H9 (cell line): ENCODE results near the gene LDB2. TPM values are rescaled to one million over a fixed set of nuclear protein-coding genes. Genes with fewer than 3 reads are reported as not detected.

Source experiments
- DNase-seq: peaks from one replicate; pipeline ENCODE4 v3.0.0-alpha.2; 2017
- H2AFZ ChIP-seq: one replicate; pipeline ENCODE4 v1.6.1; 2013; ENCODE audit warnings: mild to moderate bottlenecking, low read length, control low read depth, moderate library complexity
- H2AK5ac ChIP-seq: 2 replicates; pipeline ENCODE4 v1.6.1; 2013; ENCODE audit warnings: low read length, control low read depth, mixed read lengths; ENCODE audit not compliant: insufficient read length
- H2BK120ac ChIP-seq: one replicate; pipeline ENCODE4 v1.6.1; 2013; ENCODE audit warnings: low read depth, mild to moderate bottlenecking, low read length, control low read depth, inconsistent platforms; ENCODE audit not compliant: poor library complexity, severe bottlenecking
- H2BK12ac ChIP-seq: 2 replicates; pipeline ENCODE4 v1.6.1; 2013; ENCODE audit warnings: low read length, control low read depth, mixed read lengths, low read depth; ENCODE audit not compliant: insufficient read length
- H2BK15ac ChIP-seq: 2 replicates; pipeline ENCODE4 v1.6.1; 2013; ENCODE audit warnings: low read depth, low read length, control low read depth
- H2BK20ac ChIP-seq: one replicate; pipeline ENCODE4 v1.6.1; 2013; ENCODE audit warnings: low read depth, mild to moderate bottlenecking, low read length, control low read depth, inconsistent platforms; ENCODE audit not compliant: poor library complexity, severe bottlenecking
- H2BK5ac ChIP-seq: 2 replicates; pipeline ENCODE4 v1.6.1; 2013; ENCODE audit warnings: low read length, control low read depth, mixed read lengths; ENCODE audit not compliant: insufficient read length
- H3K14ac ChIP-seq: 2 replicates; pipeline ENCODE4 v1.6.1; 2013; ENCODE audit warnings: low read length, control low read depth; ENCODE audit not compliant: insufficient read depth
- H3K18ac ChIP-seq: 2 replicates; pipeline ENCODE4 v1.6.1; 2013; ENCODE audit warnings: low read depth, mild to moderate bottlenecking, mixed read lengths, low read length, control low read depth; ENCODE audit not compliant: insufficient read length
- H3K23ac ChIP-seq: 2 replicates; pipeline ENCODE4 v1.6.1; 2013; ENCODE audit warnings: low read length, control low read depth, mixed read lengths, low read depth; ENCODE audit not compliant: insufficient read length
- H3K23me2 ChIP-seq: 2 replicates; pipeline ENCODE4 v1.6.1; 2013; ENCODE audit warnings: low read depth, mild to moderate bottlenecking, mixed read lengths, low read length, control low read depth; ENCODE audit not compliant: insufficient read length, poor library complexity, severe bottlenecking
- H3K27ac ChIP-seq: 2 replicates; pipeline ENCODE4 v1.5.1; 2013; ENCODE audit warnings: low read length, control low read depth, mixed read lengths, low read depth; ENCODE audit not compliant: insufficient read length
- H3K27me3 ChIP-seq: 2 replicates; pipeline ENCODE4 v1.6.1; 2013; ENCODE audit warnings: low read length, control low read depth, inconsistent platforms; ENCODE audit not compliant: insufficient read depth
- H3K4ac ChIP-seq: 2 replicates; pipeline ENCODE4 v1.6.1; 2013; ENCODE audit warnings: low read depth, mild to moderate bottlenecking, control low read depth, inconsistent platforms, low read length, moderate library complexity
- H3K4me1 ChIP-seq: 2 replicates; pipeline ENCODE4 v1.6.1; 2013; ENCODE audit warnings: low read length, control low read depth, inconsistent platforms; ENCODE audit not compliant: insufficient read depth
- H3K4me2 ChIP-seq: 2 replicates; pipeline ENCODE4 v1.6.1; 2013; ENCODE audit warnings: low read length, control low read depth, mixed read lengths; ENCODE audit not compliant: insufficient read length, insufficient read depth
- H3K56ac ChIP-seq: 2 replicates; pipeline ENCODE4 v1.6.1; 2013; ENCODE audit warnings: low read depth, mild to moderate bottlenecking, mixed read lengths, low read length, control low read depth; ENCODE audit not compliant: insufficient read length
- H3K79me1 ChIP-seq: 2 replicates; pipeline ENCODE4 v1.6.1; 2013; ENCODE audit warnings: low read depth, mild to moderate bottlenecking, moderate library complexity, low read length, control low read depth, inconsistent platforms; ENCODE audit not compliant: insufficient read depth, poor library complexity, severe bottlenecking
- H3K79me2 ChIP-seq: 2 replicates; pipeline ENCODE4 v1.6.1; 2013; ENCODE audit warnings: low read length, control low read depth, inconsistent platforms; ENCODE audit not compliant: insufficient read depth
- H3K9ac ChIP-seq: 2 replicates; pipeline ENCODE4 v1.6.1; 2013; ENCODE audit warnings: low read length, control low read depth, mixed read lengths; ENCODE audit not compliant: insufficient read length; ENCODE audit errors: extremely low read depth
- H3K9me3 ChIP-seq: one replicate; pipeline ENCODE4 v1.6.1; 2013; ENCODE audit warnings: low read depth, low read length, inconsistent platforms; ENCODE audit not compliant: control insufficient read depth
- H3T11ph ChIP-seq: one replicate; pipeline ENCODE4 v1.6.1; 2013; ENCODE audit warnings: mild to moderate bottlenecking, low read length, control low read depth, inconsistent platforms
- H4K20me1 ChIP-seq: one replicate; pipeline ENCODE4 v1.6.1; 2013; ENCODE audit not compliant: control insufficient read depth, insufficient read length, insufficient read depth
- H4K5ac ChIP-seq: 2 replicates; pipeline ENCODE4 v1.6.1; 2013; ENCODE audit warnings: low read depth, mild to moderate bottlenecking, mixed read lengths, low read length, control low read depth; ENCODE audit not compliant: insufficient read length
- H4K8ac ChIP-seq: replicated peaks from 2 replicates; pipeline ENCODE4 v1.6.1; 2013; ENCODE audit warnings: low read length, control low read depth, mixed read lengths, low read depth; ENCODE audit not compliant: insufficient read length
- H4K91ac ChIP-seq: 2 replicates; pipeline ENCODE4 v1.6.1; 2013; ENCODE audit warnings: low read depth, mild to moderate bottlenecking, moderate library complexity, mixed read lengths, low read length, control low read depth; ENCODE audit not compliant: insufficient read length
- H3K27ac Mint-ChIP-seq, 3 experiments: 2 replicates in 2 of 3; 3 replicates in 1 of 3; pipeline ENCODE4 v1.8.0; 2020 to 2021; ENCODE audit warnings: mixed read lengths in 3 of 3, mild to moderate bottlenecking in 1 of 3, moderate library complexity in 1 of 3
- H3K27me3 Mint-ChIP-seq: 2 replicates; pipeline ENCODE4 v1.8.0; 2021; ENCODE audit warnings: low read depth, mild to moderate bottlenecking, moderate library complexity, mixed read lengths
- H3K36me3 Mint-ChIP-seq, 3 experiments: 2 replicates in 2 of 3; 3 replicates in 1 of 3; pipeline ENCODE4 v1.8.0; 2020 to 2021; ENCODE audit warnings: low read depth in 3 of 3, mixed read lengths in 3 of 3; ENCODE audit not compliant: insufficient read depth in 1 of 3
- H3K4me1 Mint-ChIP-seq, 2 experiments: 2 replicates each; pipeline ENCODE4 v1.8.0; 2020; ENCODE audit warnings: mixed read lengths in 2 of 2
- H3K4me3 Mint-ChIP-seq, 2 experiments: 2 replicates in 1 of 2; 3 replicates in 1 of 2; pipeline ENCODE4 v1.8.0; 2020 to 2021; ENCODE audit warnings: mild to moderate bottlenecking in 2 of 2, mixed read lengths in 2 of 2, moderate library complexity in 1 of 2
- H3K9me3 Mint-ChIP-seq, 2 experiments: 2 replicates in 1 of 2; 3 replicates in 1 of 2; pipeline ENCODE4 v1.8.0; 2020; ENCODE audit warnings: mild to moderate bottlenecking in 2 of 2, mixed read lengths in 2 of 2, moderate library complexity in 1 of 2
- WGBS: extraction: QIAGEN DNeasy Blood & Tissue Kit; methylation state at CpG from one replicate; pipeline ENCODE4 v1.1.7; 2013; ENCODE audit warnings: missing lambda C conversion rate, low lambda C conversion rate, mixed read lengths; ENCODE audit not compliant: insufficient read length; ENCODE audit errors: extremely low coverage; 5-methylcytosine and 5-hydroxymethylcytosine counted together
- total RNA-seq: library from RNA; stranded (reverse); gene quantifications from 2 replicates; pipeline ENCODE4 v1.2.1, GENCODE V29; 2021
- TF ChIP-seq, protein P1 (sequence below): fragments of 200-600 bp; sonication (generic); conservative IDR thresholded peaks from 3 replicates; pipeline ENCODE4 v1.8.0; 2021; ENCODE audit warnings: antibody characterized with exemption, mild to moderate bottlenecking

LDB2 gene
- total RNA-seq, 1 experiment from 2014 or later, result 22.5 TPM

DNA sequence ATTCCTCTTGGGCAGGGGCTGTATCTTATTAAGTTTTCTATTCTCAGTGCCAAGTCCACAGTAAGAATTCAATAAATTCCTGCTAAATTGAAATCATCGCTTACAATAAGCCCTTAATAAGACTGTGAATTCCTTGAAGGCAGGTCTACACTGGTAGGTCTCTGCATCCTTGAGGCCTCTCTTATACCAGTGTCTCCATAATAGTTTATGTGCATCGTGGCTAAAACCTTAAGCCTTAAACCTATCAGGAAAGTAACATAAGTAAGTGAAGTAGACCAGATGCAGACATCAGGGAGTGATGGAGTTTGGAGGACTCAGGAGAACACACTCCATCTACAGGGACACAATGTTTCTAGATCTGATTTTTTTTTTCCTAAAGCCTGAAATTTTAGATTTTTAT lies 240.3 kb downstream of the LDB2 start:
- Mint-ChIP-seq H3K27ac (no peak overlapping the region), H3K4me1 (peaks cover 13 to 18% of the 10 kb centered on the region in 2 experiments), H3K9me3 (peaks cover 0 to 3% of the 10 kb centered on the region in 2 experiments; a peak in 1 of 5 replicates), H3K36me3 (peaks cover 7 to 8% (median 7%) of the 10 kb centered on the region in 3 experiments), H3K27me3 (no peaks in the 10 kb centered on the region), H3K4me3 (no peak overlapping the region)
- WGBS, result no CpG with 5 or more reads among the region's 2 CpGs
- Histone ChIP-seq H2BK20ac (no peak overlapping the region), H3K9ac (no peak overlapping the region), H3K14ac (no peak overlapping the region), H3K23me2 (no peaks in the 10 kb centered on the region), H2BK15ac (no peak overlapping the region), H4K91ac (no peak overlapping the region), H3K27ac (no peak overlapping the region), H2AK5ac (no peak overlapping the region), H2BK5ac (no peak overlapping the region), H2BK12ac (no peak overlapping the region), H3K9me3 (no peaks in the 10 kb centered on the region), H3K18ac (no peak overlapping the region), H3K79me1 (no peaks in the 10 kb centered on the region), H3K79me2 (no peaks in the 10 kb centered on the region), H3T11ph (no peak overlapping the region), H3K4me2 (no peak overlapping the region), H4K5ac (no peak overlapping the region), H4K8ac (no peak overlapping the region), H3K56ac (no peak overlapping the region), H2BK120ac (no peak overlapping the region), H2AFZ (no peak overlapping the region), H3K4me1 (peaks cover 8% of the 10 kb centered on the region), H4K20me1 (no peaks in the 10 kb centered on the region), H3K23ac (no peak overlapping the region), H3K27me3 (no peaks in the 10 kb centered on the region), H3K4ac (no peak overlapping the region)
- DNase-seq, result no peak
- TF ChIP-seq, protein P1, sequence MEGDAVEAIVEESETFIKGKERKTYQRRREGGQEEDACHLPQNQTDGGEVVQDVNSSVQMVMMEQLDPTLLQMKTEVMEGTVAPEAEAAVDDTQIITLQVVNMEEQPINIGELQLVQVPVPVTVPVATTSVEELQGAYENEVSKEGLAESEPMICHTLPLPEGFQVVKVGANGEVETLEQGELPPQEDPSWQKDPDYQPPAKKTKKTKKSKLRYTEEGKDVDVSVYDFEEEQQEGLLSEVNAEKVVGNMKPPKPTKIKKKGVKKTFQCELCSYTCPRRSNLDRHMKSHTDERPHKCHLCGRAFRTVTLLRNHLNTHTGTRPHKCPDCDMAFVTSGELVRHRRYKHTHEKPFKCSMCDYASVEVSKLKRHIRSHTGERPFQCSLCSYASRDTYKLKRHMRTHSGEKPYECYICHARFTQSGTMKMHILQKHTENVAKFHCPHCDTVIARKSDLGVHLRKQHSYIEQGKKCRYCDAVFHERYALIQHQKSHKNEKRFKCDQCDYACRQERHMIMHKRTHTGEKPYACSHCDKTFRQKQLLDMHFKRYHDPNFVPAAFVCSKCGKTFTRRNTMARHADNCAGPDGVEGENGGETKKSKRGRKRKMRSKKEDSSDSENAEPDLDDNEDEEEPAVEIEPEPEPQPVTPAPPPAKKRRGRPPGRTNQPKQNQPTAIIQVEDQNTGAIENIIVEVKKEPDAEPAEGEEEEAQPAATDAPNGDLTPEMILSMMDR, result no peak
